GM19397 (cell line): ENCODE measurements around the gene WDR72.
"Not testable (repeated sequence)": the region's sequence is repeated elsewhere in the genome, so short reads cannot be mapped to it uniquely, and the experiment has no call there.

Experiments used
- ATAC-seq: cut with Tn5 transposase; IDR thresholded peaks from one replicate; pipeline ENCODE4 v1.9.1; 2021; ENCODE audit warnings: mild to moderate bottlenecking, moderate library complexity; ENCODE audit not compliant: unreplicated experiment

Gene WDR72

GRCh38 chr15:53710906-53711305, 48.6 kb downstream of the WDR72 start:
- no peak for ATAC-seq

- ATAC-seq: no peak
Observed at GRCh38 chr15:53709821-53710220, 49.6 kb downstream of the WDR72 start.

- no peak for ATAC-seq
Observed at GRCh38 chr15:53695365-53695764, 64.1 kb downstream of the WDR72 start.

GRCh38 chr15:53694476-53694874, 65.0 kb downstream of the WDR72 start:
- ATAC-seq: no peak

- no peak for ATAC-seq
Observed at GRCh38 chr15:53693729-53694475, 65.6 kb downstream of the WDR72 start.

GRCh38 chr15:53684162-53684561, 75.3 kb downstream of the WDR72 start:
- ATAC-seq: not testable (repeated sequence)

- ATAC-seq: no peak
Observed at GRCh38 chr15:53681056-53681455, 78.4 kb downstream of the WDR72 start.

GRCh38 chr15:53675832-53676231, 83.6 kb downstream of the WDR72 start:
- no peak for ATAC-seq

GRCh38 chr15:53671545-53671944, 87.9 kb downstream of the WDR72 start:
- ATAC-seq: no peak

- ATAC-seq: no peak
Observed at GRCh38 chr15:53670701-53671100, 88.8 kb downstream of the WDR72 start.

- no peak for ATAC-seq
Observed at GRCh38 chr15:53665930-53666329, 93.5 kb downstream of the WDR72 start.

GRCh38 chr15:53658827-53659555, 100.5 kb downstream of the WDR72 start:
- ATAC-seq: no peak

GRCh38 chr15:53658255-53658654, 101.2 kb downstream of the WDR72 start:
- ATAC-seq: no peak

- ATAC-seq: no peak
Observed at GRCh38 chr15:53648934-53649333, 110.5 kb downstream of the WDR72 start.

GRCh38 chr15:53644660-53645059, 114.8 kb downstream of the WDR72 start:
- no peak for ATAC-seq

GRCh38 chr15:53634517-53635106, 124.9 kb downstream of the WDR72 start:
- no peak for ATAC-seq

GRCh38 chr15:53627279-53627678, 132.2 kb downstream of the WDR72 start:
- ATAC-seq: no peak

- no peak for ATAC-seq
Observed at GRCh38 chr15:53625962-53626845, 133.3 kb downstream of the WDR72 start.

GRCh38 chr15:53625260-53625659, 134.2 kb downstream of the WDR72 start:
- no peak for ATAC-seq

GRCh38 chr15:53618461-53618860, 141.0 kb downstream of the WDR72 start:
- no peak for ATAC-seq
